Transverse colon (tissue), 3 donors: ENCODE measurements around the gene RHOBTB3.

ENCODE experiments used
- EP300 ChIP-seq: sonication (generic); formaldehyde crosslinking; IDR thresholded peaks from one replicate; pipeline ENCODE4 v1.6.1; 2017; ENCODE audit warnings: antibody characterized with exemption, low read depth
- TF ChIP-seq, protein P1 (sequence below), 5 experiments: fragments of 200-600 bp in 3 of 5; fragments of 450-650 bp in 2 of 5; sonication (generic) in 3 of 5; IDR thresholded peaks; 1 replicate in 2 of 5; 2 replicates in 3 of 5; pipeline ENCODE4 v1.5.1; 2016 to 2017; ENCODE audit warnings: antibody characterized with exemption in 5 of 5, inconsistent platforms in 3 of 5, mild to moderate bottlenecking in 2 of 5, moderate library complexity in 1 of 5

DNA sequence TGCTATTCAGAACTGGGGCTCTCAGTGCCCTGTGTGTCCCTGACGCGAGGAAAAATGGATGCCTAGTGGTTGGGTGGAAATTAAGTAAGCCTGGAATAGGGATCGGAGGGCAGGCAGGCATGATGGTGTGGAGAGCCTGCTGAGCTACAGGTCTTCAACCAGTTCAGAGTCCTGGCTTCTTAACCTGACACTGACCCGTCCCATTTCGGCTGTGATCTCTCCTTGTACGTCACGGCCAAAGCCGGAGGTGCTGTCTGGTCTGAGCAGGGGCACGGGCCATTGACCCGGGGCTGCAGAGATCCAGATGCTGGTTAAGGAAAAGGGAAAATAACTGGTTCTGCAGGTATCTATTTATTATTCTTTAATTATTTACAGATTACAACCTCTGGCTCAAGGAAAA lies 27.9 kb downstream of the RHOBTB3 start:
- TF ChIP-seq EP300 = no peak
- TF ChIP-seq, protein P1, sequence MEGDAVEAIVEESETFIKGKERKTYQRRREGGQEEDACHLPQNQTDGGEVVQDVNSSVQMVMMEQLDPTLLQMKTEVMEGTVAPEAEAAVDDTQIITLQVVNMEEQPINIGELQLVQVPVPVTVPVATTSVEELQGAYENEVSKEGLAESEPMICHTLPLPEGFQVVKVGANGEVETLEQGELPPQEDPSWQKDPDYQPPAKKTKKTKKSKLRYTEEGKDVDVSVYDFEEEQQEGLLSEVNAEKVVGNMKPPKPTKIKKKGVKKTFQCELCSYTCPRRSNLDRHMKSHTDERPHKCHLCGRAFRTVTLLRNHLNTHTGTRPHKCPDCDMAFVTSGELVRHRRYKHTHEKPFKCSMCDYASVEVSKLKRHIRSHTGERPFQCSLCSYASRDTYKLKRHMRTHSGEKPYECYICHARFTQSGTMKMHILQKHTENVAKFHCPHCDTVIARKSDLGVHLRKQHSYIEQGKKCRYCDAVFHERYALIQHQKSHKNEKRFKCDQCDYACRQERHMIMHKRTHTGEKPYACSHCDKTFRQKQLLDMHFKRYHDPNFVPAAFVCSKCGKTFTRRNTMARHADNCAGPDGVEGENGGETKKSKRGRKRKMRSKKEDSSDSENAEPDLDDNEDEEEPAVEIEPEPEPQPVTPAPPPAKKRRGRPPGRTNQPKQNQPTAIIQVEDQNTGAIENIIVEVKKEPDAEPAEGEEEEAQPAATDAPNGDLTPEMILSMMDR (IDR thresholded peaks at IDR 0.05) = no peak
